ENCODE measurements around the gene HPDL.
"Not testable (repeated sequence)": the region's sequence is repeated elsewhere in the genome, so short reads cannot be mapped to it uniquely, and the experiment has no call there.

Gene HPDL

GRCh38 chr1:45351508-45351907, 24.8 kb downstream of the HPDL start:
- FAIRE-seq (no peak), DNase-seq (ENCODE audit: low spot score) (no peak)

- DNase-seq (ENCODE audit: low spot score) (no peak), FAIRE-seq (no peak)
Observed at GRCh38 chr1:45353685-45354084, 27.0 kb downstream of the HPDL start.

DNA sequence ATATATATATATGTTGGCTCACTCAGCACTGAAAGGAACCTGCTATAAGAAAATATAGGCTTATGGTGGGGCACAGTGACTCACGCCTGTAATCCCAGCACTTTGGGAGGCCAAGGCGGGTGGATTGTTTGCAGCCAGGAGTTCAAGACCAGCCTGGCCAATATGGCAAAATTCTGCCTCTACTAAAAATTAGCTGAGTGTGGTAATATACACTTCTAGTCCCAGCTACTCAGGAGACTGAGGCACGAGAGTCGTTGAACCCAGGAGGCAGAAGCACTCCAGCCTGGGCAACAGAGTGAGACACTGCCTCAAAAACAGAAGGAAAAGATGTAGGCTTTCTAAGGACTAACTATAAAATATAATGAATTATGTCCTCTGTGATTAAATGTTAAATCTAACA, 28.1 kb downstream of the HPDL start:
- FAIRE-seq (no peak), DNase-seq (ENCODE audit: low spot score) (no peak)

DNA sequence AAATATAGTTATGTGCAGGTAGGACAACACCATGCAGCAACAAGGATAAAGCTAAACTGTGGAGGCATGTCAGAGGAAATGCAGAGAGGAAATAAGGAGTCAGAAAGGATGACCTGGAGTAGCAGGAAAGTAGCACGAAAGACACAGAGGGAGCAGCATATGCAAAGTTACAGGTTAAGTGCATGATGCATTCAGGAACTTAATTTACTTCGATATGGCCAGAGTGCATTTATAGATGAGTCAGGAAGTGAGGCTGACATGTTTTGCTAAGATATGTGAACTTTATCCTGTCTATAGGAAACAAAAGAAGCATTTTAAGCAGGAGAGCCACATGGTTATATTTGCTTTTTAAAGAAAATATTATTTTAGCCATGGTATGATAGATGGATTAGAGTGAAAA, 29.0 kb downstream of the HPDL start:
- FAIRE-seq, result no peak

DNA sequence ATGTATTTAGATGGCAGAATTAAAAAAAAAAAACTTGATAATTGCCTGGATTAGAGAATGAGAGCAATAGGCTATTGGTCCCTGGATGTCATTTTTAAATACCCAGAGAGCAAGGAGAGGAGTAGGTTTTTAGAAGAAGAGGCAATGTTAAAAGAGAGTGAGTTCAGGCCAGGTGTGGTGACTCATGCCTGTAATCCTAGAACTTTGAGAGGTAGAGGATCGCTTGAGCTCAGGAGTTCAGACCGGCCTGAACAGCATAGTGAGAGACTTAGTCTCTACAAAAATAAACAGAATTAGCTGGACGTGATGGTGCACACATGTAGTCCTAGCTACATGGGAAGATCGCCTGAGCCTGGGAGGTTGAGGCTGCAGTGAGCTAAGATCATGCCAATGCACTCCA, 29.5 kb downstream of the HPDL start:
- FAIRE-seq (no peak), DNase-seq (ENCODE audit: low spot score) (no peak)

More for the DNA sequence above, 29.0 kb downstream of the HPDL start:
- DNase-seq (ENCODE audit: low spot score), result no peak

- FAIRE-seq (no peak), DNase-seq (ENCODE audit: low spot score) (peak; percentile 47)
Observed at GRCh38 chr1:45359882-45360513, 33.3 kb downstream of the HPDL start.

DNA sequence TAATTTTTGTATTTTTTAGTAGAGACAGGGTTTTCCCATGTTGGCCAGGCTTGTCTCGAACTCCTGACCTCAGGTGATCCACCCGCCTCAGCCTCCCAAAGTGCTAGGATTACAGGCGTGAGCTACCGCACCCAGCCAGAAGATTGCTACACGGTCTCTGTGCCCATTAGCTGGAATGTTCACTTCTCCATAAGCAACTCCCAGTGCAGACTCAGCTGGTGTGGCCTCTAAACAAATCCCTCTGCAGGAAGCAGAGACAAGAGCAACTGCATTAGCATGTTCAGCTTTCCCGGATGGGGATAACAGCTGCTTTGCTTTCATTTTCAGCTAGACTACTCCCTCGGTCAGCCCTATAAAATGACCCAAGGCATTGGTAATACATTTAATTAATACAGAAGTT, 34.3 kb downstream of the HPDL start:
- not testable (repeated sequence) for DNase-seq (ENCODE audit: low spot score); FAIRE-seq

DNA sequence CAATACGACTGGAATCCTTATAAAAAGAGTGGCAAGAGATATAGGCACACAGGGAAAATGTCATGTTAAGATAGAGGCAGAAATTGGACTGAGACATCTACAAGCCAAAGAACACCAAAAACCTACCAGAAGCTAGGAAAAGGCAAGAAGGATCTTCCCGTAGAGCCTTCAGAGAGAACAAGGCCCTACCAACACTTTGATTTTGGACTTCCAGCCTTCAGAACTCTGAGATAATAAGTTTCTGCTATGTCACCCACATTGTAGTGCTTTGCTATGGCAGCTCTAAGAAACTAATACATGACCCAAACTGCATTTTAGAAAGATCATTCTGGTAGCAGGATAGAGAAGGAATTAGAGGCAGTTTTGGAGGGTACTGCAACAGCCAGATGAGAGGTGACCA, 37.6 kb downstream of the HPDL start:
- FAIRE-seq (no peak), DNase-seq (ENCODE audit: low spot score) (no peak)

GRCh38 chr1:45365051-45365450, 38.4 kb downstream of the HPDL start:
- FAIRE-seq, result no peak

DNA sequence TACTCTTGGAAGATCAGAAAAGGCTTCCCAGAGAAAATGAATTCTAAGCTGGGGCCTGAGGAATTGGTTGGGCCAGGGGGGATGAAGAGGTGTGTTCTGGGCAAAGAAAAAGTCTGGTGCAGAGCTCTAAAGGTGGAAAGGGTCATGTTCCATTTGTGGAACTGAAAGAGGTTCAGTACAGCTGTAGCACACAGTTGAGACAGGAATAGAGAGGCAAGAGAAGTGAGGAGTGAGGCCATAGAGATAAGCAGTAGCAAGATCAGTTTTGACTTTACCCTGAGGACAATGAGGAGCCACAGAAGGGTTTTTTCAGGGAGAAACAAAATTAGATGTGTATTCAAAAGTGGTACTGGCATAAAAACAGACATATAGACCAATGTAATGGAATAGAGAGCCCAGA, 43.9 kb downstream of the HPDL start:
- FAIRE-seq, result no peak
- no peak for DNase-seq (ENCODE audit: low spot score)

More at GRCh38 chr1:45365051-45365450, 38.4 kb downstream of the HPDL start:
- DNase-seq (ENCODE audit: low spot score), result no peak

DNA sequence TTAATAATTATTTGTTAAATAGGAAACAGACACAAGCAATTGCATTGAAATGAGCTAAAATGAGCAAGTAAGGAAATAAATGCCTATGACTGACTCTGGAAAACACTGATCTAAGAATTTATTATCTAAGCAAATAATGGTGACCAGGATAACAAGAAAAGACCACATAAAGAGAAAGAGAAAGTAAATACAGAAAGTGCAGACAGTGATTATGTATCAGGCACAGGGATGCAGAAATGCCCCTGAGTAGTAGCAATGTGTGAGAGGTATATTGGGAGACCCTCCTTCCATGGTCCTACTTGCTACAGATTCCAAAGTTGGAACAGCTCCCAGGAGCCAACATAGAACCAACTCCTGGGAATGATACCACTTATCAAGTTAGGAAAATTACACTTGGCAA, 46.9 kb downstream of the HPDL start:
- FAIRE-seq, result no peak
- no peak for DNase-seq (ENCODE audit: low spot score)

DNA sequence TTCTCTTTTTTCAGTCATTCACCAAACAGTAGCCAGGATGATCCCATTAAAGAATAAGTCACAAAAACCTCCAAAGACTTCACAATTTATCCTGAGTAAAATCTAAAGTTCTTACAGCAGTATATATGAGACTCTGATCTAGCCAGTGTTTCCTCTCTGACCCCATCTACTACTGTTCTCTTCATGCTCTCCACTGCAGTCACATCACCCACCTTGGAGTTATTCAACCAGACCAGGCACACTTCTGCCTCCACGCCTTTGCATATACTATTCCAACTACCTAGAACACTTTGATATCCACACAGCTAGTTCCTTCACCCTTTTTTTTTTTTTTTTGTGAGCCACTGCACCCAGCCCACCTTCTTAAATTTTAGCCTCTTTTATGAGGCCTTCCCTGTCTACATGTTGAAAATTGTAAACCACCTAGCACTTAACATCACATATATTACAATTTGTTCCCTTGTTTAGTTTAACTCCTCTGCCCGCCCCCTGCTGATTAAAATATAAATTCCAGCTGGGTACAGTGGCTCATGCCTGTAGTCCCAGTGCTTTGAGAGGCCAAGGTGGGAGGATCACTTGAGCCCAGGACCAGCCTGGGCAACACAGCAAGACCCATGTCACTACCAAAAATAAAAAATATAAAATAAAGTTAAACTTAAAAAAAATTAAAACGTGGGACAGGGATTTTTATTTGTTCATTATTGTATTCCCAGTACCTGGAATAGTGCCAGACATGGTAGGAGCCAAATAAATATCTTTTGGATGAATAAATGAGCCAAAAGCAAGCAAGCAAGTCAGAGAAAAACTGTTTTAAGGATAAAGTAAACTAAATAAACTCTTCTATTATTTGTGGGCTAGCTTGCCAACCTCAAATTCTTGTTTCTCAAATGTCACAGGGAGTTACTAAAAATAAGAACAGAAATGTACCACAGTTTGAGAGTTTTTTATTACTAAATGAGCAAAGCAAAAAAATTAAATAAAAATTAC, 48.7 kb downstream of the HPDL start:
- FAIRE-seq (no peak), DNase-seq (ENCODE audit: low spot score) (no peak)

- no peak for DNase-seq (ENCODE audit: low spot score)
- FAIRE-seq, result no peak
Observed at GRCh38 chr1:45378184-45378583, 51.5 kb downstream of the HPDL start.
